NCI-H2081 (cell line): ENCODE measurements around the gene TYW1B.
"Not testable (repeated sequence)": the region's sequence is repeated elsewhere in the genome, so short reads cannot be mapped to it uniquely, and the experiment has no call there.

ENCODE experiments used
- DNase-seq, 2 experiments: peaks; one replicate each; lab custom pipeline; 2025; lab: John Stamatoyannopoulos, UW

The TYW1B gene

GRCh38 chr7:72697066-72697465 is 130.9 kb downstream of the TYW1B start:
- not testable (repeated sequence) for DNase-seq

- DNase-seq: not testable (repeated sequence)
Observed at GRCh38 chr7:72696643-72697042, 131.4 kb downstream of the TYW1B start.

GRCh38 chr7:72695482-72695881 is 132.5 kb downstream of the TYW1B start:
- not testable (repeated sequence) for DNase-seq

- DNase-seq: not testable (repeated sequence)
Observed at GRCh38 chr7:72691442-72691841, 136.6 kb downstream of the TYW1B start.

GRCh38 chr7:72690177-72690576 is 137.8 kb downstream of the TYW1B start:
- DNase-seq: not testable (repeated sequence)

GRCh38 chr7:72689344-72689743 is 138.7 kb downstream of the TYW1B start:
- DNase-seq: not testable (repeated sequence)

- DNase-seq: not testable (repeated sequence)
Observed at GRCh38 chr7:72681211-72681610, 146.8 kb downstream of the TYW1B start.

- DNase-seq: not testable (repeated sequence)
Observed at GRCh38 chr7:72676880-72677279, 151.1 kb downstream of the TYW1B start.

GRCh38 chr7:72676086-72676690 is 151.8 kb downstream of the TYW1B start:
- DNase-seq: not testable (repeated sequence)

GRCh38 chr7:72675686-72676085 is 152.3 kb downstream of the TYW1B start:
- not testable (repeated sequence) for DNase-seq

- no peak for DNase-seq
Observed at GRCh38 chr7:72674394-72674793, 153.6 kb downstream of the TYW1B start.

GRCh38 chr7:72670850-72671249 is 157.2 kb downstream of the TYW1B start:
- DNase-seq: not testable (repeated sequence)

GRCh38 chr7:72668435-72668834 is 159.6 kb downstream of the TYW1B start:
- DNase-seq: not testable (repeated sequence)

GRCh38 chr7:72667049-72667448 is 161.0 kb downstream of the TYW1B start:
- DNase-seq: not testable (repeated sequence)

- not testable (repeated sequence) for DNase-seq
Observed at GRCh38 chr7:72648574-72648973, 179.4 kb downstream of the TYW1B start.

GRCh38 chr7:72643708-72644107 is 184.3 kb downstream of the TYW1B start:
- not testable (repeated sequence) for DNase-seq

- not testable (repeated sequence) for DNase-seq
Observed at GRCh38 chr7:72641485-72642248, 186.3 kb downstream of the TYW1B start.

- DNase-seq: not testable (repeated sequence)
Observed at GRCh38 chr7:72640740-72641139, 187.3 kb downstream of the TYW1B start.

GRCh38 chr7:72635273-72635908 is 192.6 kb downstream of the TYW1B start:
- not testable (repeated sequence) for DNase-seq

- DNase-seq: peak in 1 of 2 experiments; percentile 37
Observed at GRCh38 chr7:72632765-72633292, 195.2 kb downstream of the TYW1B start.

- DNase-seq: not testable (repeated sequence)
Observed at GRCh38 chr7:72628375-72628774, 199.6 kb downstream of the TYW1B start.

GRCh38 chr7:72626428-72627011 is 201.5 kb downstream of the TYW1B start:
- not testable (repeated sequence) for DNase-seq
